Measurements from ENCODE around the gene SCGB3A2.

The SCGB3A2 gene

DNA sequence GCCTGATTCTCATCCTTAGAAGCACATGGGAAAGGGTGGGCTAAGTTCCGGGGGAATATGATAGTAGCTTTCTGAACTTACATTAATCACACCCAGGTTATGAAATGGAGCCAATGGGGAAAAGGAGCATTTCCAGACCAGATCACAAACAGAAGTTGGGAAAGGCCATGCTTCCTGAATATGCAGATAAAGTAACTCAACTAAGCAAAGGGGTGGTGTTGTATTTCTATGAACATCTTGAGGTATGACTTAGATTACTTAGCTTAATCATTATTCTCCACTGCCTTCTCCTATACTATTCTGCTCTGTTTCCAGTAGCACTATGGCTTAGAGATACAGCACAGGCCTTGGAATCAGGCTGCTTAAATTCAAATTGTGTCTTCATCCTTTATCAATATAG is 17.4 kb downstream of the SCGB3A2 start:
- in situ Hi-C loops (cut with MboI; ENCODE audit: low pct_unique_long_range_greater_than_20kb, low sequenced_read_pairs): no loop called here
- no peak for DNase-seq

DNA sequence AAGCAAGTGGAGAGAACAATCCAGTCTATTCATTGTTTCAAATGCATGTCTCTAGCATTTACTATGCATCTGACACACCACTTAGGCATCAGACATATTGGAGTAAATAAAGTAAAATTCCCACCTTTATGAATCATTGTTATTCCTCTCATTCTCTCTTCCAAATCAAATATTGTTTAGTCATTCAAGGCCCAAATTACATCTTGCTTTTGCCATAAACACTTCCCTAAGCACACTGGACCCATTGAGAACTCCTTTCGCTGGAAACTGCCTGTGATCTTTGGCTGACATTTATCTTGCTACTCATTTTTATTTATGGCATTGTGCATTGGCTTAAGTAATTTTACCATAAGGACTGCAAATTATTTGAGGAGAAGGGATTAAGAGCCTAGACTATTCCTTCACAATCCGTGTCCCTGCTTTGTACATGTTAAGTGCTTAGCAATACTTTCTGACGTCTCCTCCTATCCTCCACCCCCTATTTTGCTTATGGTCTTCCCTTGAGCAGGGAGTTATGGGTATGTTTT is 20.4 kb downstream of the SCGB3A2 start:
- in situ Hi-C loops (cut with MboI; ENCODE audit: low pct_unique_long_range_greater_than_20kb, low sequenced_read_pairs): no loop called here
- no peak for DNase-seq

DNA sequence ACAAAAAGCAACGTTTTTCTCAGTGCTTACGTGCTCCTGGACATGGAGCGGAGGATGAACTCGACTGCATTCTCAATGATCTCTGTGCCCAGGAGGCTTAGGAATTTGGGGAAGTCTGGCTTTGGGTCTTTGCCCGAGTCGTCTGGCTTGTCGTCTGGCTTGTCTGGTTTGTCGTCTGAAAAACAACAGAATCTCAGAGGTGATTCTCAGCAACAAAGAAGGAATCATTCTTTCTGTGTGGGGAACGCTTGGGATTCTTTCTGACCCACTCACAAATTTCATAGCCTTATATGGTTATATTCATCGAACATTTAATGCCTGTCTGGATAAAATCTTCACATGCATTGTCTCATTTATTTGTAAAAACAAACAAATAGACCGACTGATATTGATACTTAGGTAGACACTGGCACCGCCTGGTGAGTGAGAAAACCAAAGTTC is 23.1 kb downstream of the SCGB3A2 start:
- in situ Hi-C loops (cut with MboI; ENCODE audit: low pct_unique_long_range_greater_than_20kb, low sequenced_read_pairs): no loop called here
- DNase-seq: no peak

DNA sequence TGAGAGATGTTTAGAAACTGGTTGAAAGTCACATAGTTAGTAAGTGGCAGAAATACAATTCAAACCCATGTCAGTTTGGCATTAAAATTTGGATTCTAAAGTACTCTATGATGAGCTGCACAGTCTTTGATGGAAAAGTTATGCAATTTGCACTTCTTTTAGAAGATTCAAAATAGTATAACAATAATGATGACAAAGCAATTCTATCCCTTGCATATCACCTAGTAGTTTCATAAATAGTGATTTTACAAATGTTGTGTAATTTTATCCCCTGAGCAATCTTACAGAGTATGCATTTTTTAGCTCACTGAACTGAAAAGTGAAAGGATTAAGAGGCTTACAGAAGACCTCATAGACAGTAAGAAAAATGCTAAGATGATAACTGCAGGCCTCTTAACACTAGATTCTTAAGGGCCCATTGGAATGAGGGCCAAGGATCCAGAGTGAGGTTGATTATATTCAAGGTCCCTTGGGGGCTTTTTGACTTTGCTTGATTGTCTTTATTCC is 24.2 kb downstream of the SCGB3A2 start:
- no peak for DNase-seq
- in situ Hi-C loops (cut with MboI; ENCODE audit: low pct_unique_long_range_greater_than_20kb, low sequenced_read_pairs): no loop called here

DNA sequence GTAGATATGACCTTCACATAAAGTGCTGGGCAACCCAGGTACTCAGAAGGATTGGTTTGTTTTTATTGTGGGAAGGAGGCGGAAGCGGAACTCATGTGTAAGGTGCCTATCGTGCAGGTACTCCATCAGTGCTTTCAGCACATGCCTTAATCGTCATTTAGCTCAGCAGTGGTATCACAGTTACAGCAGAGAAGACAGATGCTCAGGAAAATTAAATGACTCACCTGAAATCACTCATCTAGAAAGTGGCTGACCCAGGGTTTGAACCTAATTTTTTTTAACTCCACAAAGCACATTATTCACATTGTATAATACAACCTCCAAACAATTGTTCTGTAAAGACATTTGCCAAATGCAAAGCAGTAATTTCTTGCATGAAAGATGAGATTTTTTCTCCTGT is 25.6 kb downstream of the SCGB3A2 start:
- in situ Hi-C loops (cut with MboI; ENCODE audit: low pct_unique_long_range_greater_than_20kb, low sequenced_read_pairs): no loop called here
- DNase-seq: no peak

DNA sequence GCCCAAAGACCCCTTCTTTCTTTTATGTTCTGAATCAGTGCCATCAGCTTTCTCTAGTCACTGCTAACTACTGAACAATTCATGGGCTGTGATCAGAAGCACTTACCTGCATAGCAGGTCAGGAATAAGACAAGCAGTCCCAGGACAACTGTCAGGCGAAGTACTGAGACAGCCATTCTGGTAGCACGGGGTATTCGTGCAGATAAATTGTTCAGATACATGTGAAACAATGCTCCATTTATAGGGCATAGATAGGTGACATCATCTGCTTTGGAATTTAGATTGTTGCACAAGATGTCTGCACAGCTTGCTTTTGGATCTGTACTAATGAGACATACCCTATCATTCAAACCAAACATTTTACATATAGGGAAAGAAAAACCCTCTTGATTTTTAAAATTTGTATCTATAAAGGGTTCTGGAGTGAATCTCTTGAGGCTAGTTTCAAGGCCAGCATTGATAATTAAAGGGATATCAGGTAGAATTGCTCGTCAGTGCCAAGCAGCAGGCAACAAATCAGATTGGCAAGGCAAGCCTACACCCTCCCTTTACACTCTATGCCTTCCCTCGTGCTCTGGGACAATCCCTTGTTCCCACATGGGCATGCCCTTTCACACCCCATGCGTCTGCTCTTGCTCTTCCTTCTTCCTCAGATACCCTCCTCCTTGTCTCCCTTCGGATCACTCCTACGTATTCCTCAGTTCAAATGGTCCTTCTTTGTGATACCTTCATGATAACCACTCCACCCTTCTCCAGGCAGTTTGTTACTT is 28.0 kb downstream of the SCGB3A2 start, which contains the start of gene C5orf46:
Gene C5orf46, minus strand, starts transcription at position 213 of the 770 bp plus-strand sequence. Its CDS starts 37 bp downstream, at position 176.
- no peak for DNase-seq

DNA sequence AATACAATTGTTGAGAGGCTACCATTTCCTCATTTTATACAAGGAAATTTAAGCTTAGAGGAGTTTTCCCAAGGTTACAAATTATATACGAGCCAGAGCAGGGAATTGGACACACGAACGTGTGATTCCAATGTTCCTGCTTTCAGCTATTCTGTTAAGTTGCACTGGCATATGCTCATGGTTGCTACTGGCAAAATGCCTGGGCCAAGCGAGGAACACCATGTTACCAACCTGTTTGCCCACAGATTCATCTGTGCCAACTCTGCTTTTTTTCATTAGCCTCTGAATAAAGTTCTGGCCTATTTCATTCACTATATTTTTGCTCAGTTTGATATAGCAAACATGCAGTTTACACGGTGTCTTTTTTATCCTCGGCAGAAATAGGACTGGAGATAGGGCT is 32.9 kb downstream of the SCGB3A2 start:
- in situ Hi-C loops (cut with MboI; ENCODE audit: low pct_unique_long_range_greater_than_20kb, low sequenced_read_pairs): no loop called here

More for the DNA sequence above, 28.0 kb downstream of the SCGB3A2 start, which contains the start of gene C5orf46:
- in situ Hi-C loops (cut with MboI; ENCODE audit: low pct_unique_long_range_greater_than_20kb, low sequenced_read_pairs): no loop called here

DNA sequence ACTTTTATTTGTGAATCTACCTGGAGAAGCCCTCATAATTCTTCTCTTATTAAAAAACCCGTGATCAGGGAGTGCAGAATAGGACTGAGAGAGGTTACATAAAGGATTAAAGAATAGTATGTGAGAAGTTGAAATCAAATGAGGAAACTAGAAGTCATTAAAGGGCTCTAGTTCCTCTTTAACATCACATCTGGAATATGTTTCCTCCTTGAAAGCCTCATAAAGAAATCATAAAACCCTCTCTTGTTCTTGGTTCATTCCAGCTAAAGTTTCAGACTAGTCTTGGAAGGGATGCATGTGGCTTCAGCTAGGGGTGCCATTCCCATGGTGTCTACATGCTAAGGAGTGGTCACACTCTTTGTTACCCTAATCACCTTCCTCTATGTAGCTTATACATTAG is 33.5 kb downstream of the SCGB3A2 start:
- DNase-seq: peak; percentile 54
- in situ Hi-C loops (cut with MboI; ENCODE audit: low pct_unique_long_range_greater_than_20kb, low sequenced_read_pairs): no loop called here

More for the DNA sequence above, 32.9 kb downstream of the SCGB3A2 start:
- no peak for DNase-seq

DNA sequence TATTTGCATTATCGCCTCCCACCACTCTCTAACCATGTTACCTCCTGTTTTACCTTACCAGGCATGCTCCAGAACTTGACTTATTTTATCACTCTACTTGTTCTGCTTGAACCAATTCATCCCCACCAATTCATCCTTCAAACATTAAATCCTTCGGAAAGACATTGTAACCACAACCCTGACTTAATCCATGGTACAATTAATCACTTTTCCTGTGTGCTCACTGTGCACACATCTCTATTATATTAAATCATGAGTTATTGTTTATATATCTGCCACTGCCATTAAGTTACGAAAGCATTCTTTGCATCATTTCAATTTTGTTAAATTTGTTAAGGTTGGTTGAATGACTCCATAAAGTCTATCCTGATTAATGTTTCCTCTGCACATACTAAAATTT is 35.3 kb downstream of the SCGB3A2 start:
- in situ Hi-C loops (cut with MboI; ENCODE audit: low pct_unique_long_range_greater_than_20kb, low sequenced_read_pairs): no loop called here
- no peak for DNase-seq

DNA sequence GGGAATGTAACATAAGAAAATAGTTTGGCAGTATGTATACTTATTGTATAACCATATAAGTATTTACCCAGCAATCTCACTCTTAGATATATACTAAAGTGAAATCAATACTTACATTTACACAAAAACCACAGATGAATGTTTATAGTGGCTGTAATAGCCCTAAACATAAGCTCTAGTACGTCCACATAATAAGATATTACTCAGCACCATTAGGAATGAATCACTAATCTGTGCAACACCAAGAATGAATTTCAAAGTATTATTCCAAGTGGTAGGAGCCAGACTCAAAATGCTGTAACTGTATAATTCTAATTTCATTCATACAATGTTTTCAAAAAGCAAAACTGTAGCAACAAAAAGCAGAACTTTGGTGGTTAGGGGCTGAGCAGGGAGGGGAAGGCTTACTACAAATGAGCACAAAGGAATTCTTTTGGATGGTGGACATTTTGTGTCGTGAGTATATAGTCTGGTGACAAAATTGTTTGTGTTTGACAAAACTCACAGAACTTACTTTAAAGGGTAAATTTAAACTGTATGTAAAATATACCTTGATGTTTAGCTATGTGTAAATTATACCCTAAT is 39.7 kb downstream of the SCGB3A2 start:
- in situ Hi-C loops (cut with MboI; ENCODE audit: low pct_unique_long_range_greater_than_20kb, low sequenced_read_pairs): no loop called here
- no peak for DNase-seq

DNA sequence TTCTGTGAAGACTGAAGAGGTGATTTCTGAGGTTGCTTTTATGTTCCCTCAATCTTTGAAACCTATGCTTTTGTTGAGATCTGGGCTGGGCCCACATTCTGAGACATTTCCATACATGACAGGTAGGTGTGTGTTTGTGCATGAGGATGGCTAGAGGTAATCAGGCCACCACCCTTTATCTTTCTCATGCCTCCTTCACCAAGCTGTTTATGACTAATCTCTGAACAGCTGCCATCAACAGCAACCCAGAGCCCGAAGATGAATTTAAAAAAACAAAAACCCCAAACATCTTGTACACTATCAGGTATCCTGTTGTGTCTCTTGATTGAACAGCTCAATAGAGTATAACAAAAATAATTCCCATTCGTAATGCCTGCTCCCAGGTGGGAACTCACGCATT is 40.4 kb downstream of the SCGB3A2 start:
- in situ Hi-C loops (cut with MboI; ENCODE audit: low pct_unique_long_range_greater_than_20kb, low sequenced_read_pairs): no loop called here
- DNase-seq: no peak

DNA sequence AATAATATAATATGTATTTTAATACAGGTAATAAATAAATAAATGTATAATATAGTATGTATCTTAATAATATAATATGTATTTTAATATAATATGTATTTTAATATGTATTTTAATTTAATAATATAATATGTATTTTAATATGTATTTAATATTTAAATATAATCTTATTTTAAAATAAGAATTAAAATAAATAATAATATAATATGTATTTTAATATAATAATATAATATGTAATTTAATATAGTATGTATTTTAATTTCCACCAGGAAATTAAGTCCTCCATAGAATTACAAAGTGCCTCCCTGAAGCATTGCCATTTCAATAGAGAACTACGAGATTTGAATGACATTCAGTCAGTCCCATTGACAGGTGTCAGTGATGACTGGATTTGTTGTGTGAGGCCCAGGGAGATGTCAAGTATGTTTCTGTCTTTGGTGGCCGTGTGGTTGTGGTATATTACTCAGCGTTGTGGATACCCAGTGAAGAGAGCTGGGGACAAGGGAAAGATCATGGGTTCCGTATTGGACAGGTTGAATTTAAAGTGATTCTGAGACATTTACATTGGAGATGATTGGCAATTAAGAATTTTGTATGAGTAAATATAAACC is 42.0 kb downstream of the SCGB3A2 start:
- in situ Hi-C loops (cut with MboI; ENCODE audit: low pct_unique_long_range_greater_than_20kb, low sequenced_read_pairs): no loop called here
- peak; percentile 2 for DNase-seq

DNA sequence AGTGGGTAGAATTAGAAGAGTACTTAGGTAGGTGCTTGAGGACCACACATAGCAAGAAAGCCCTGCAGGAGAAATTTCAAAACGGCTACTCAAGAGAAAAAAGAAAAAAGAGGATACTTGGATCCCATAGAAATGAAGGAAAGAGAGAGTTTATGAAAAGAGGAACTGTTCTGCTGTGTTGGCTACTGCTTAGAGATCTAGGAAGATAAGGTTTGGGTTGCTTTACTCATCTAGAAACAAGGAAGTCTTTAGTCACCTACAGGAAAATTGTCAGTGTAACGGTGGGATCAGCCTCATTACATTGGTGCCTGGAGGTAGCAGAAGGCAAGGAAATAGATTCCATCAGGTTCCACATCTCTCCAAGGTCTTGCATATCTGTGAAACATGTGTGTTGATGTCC is 42.6 kb downstream of the SCGB3A2 start:
- DNase-seq: peak; percentile 74
- in situ Hi-C loops (cut with MboI; ENCODE audit: low pct_unique_long_range_greater_than_20kb, low sequenced_read_pairs): no loop called here

DNA sequence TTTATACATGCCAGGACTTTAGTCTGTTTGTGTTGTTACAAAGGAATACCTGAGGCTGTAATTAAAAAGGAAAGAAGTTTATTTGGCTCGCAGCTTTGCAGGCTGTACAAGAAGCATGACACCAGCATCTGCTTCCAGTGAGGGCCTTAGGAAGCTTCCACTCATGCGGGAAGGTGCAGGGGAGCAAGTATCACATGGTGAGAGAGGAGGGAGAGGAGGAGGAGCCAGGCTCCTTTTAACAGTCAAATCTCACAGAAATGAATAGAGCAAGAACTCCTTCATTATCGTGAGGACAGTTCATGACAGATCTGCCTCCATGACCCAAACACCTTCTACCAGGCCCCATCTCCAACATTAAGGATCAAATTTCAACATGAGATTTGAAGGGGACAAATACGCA is 46.5 kb downstream of the SCGB3A2 start:
- in situ Hi-C loops (cut with MboI; ENCODE audit: low pct_unique_long_range_greater_than_20kb, low sequenced_read_pairs): no loop called here

DNA sequence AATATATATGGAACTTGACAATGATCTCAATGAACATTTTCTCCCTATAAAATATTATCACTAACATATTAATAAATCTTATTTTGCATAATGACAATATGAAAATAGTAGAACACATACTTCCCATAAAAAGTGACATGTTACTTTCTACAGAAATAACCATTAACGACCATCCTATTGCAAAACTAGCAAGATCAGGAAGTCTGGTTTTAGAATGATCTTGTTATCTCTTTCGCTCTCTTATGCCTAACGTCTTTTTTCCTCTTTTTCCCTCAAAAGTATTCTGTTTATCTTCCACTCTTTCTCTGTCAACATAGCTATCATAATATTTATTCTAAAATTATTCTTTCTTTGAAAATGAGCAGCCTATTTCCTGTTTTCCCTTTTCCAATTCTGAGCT is 49.4 kb downstream of the SCGB3A2 start:
- in situ Hi-C loops (cut with MboI; ENCODE audit: low pct_unique_long_range_greater_than_20kb, low sequenced_read_pairs): no loop called here
- no peak for DNase-seq

More for the DNA sequence above, 46.5 kb downstream of the SCGB3A2 start:
- DNase-seq: no peak

DNA sequence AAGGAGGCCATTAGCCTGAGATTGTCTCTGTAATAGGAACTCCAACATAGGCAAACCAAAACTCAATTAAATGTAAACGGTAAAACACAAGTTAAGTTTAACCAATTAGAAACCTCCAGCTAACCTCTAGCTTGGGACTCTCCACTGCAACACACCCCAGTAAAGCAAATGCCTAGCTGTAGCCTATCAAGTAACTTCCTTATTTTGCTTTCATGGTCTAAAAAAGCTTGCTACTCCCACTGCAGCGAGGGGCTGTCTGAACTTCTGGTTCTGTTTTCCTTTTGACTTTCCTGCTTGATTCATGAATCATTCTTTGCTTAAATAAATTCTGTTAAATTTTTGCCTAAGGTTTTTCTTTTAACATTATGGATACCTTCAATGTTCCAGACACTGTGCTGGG is 52.3 kb downstream of the SCGB3A2 start:
- DNase-seq: peak; percentile 18
- in situ Hi-C loops (cut with MboI; ENCODE audit: low pct_unique_long_range_greater_than_20kb, low sequenced_read_pairs): no loop called here
